COR-L47 (cell line): ENCODE measurements around the gene KHSRP.
A peak's percentile ranks its signal among the peaks of the same experiment; 100 is the strongest.
"Not testable (repeated sequence)": the region's sequence is repeated elsewhere in the genome, so short reads cannot be mapped to it uniquely, and the experiment has no call there.

Experiments
- DNase-seq: peaks from one replicate; lab custom pipeline; 2025; lab: John Stamatoyannopoulos, UW

Gene KHSRP

GRCh38 chr19:6450166-6450565, 25.6 kb upstream of the KHSRP start:
- DNase-seq, result no peak

GRCh38 chr19:6448045-6448444, 23.4 kb upstream of the KHSRP start:
- DNase-seq, result no peak

GRCh38 chr19:6446452-6446851, 21.8 kb upstream of the KHSRP start:
- no peak for DNase-seq

GRCh38 chr19:6443986-6444385, 19.4 kb upstream of the KHSRP start:
- no peak for DNase-seq

DNA sequence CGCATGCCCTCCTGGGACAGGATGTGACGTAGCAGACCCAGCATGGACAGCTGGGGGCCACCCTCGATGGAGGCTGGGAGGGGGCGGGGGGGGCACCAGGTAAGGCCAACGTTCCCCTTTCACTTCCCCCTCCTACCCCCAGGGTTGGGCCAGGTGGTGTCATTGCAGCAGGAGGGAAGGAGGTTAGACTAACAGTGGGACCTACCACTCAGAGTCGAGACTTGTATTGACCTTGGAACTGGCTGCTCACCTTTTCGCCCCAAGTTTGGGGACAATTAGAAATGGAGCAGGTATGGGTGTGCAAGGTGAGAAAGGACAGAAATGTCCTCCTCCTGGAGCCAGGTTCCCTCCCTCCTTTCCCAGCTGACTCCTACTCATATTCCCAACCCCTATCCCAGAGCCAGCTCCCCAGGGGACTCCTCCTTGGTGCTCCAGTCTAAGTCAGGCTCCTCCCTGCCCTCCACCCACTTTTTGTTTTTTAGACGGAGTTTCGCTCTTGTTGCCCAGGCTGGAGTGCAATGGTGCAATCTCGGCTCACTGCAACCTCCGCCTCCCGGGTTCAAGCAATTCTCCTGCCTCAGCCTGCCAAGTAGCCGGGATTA, 17.6 kb upstream of the KHSRP start:
- no peak for DNase-seq

DNA sequence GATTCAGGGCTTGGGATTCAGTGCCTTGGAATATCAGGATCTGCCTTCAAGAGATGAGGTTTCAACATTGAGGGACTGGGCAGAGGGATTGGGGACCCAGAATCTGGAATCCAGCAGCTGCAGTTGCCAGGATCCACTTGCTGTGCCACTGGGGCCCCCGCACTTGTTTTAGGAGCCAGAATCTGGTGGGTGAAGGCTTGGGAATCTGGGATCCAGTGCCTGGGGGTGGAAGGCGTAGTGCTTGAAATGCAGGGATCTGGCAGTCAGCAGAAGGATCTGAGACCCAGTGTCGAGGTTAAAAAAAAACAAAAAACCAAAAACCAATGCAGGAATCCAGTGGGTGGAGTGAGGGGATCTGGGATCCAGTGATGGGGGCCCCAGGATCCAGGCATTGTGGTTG, 16.3 kb upstream of the KHSRP start:
- DNase-seq, result no peak

GRCh38 chr19:6439743-6440142, 15.1 kb upstream of the KHSRP start:
- no peak for DNase-seq

DNA sequence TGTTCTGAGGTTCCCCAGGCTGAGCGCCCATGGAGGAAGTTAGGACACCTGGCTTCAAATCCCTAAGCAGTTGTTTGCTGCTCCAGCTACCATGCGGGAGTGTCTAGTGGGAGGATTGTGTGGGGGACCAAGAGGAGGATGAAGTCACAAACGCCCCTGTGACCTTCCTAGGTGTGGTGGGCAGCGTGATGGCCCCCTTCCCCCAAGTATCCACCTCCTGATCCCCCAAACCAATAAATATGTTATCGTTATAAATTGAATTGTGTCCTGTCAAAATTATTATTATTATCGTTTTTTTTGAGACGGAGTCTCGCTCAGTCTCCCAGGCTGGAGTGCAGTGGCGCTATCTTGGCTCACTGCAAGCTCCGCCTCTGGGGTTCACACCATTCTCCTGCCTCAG, 9.1 kb upstream of the KHSRP start, which contains the start of gene SLC25A41:
TSS of gene SLC25A41 (minus strand) at position 101 of the 400 bp plus-strand sequence. CDS start at position 31, 70 bp downstream.
- DNase-seq, result no peak

DNA sequence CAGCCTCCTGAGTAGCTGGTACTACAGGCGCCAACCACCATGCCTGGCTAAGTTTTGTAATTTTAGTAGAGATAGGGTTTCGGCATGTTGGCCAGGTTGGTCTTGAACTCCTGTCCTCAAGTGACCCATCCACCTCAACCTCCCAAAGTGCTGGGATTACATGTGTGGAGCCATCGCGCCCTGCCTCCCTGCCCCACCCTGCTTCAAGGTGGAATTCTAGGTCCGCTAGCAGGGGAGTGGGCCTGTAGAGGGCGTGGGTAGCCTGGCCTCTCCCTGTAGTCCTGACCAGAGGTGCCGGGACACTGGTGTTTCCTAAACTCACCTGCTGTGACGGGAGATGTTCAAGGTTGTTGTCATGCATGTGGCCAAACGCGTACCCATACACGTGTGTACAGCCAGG, 8.6 kb upstream of the KHSRP start:
- DNase-seq, result no peak

GRCh38 chr19:6431891-6432290, 7.3 kb upstream of the KHSRP start:
- DNase-seq, result no peak

GRCh38 chr19:6429419-6430221, 5.0 kb upstream of the KHSRP start:
- no peak for DNase-seq

GRCh38 chr19:6428692-6429418, 4.2 kb upstream of the KHSRP start:
- DNase-seq, result not testable (repeated sequence)

- no peak for DNase-seq
Measured at GRCh38 chr19:6427131-6427530, 2.5 kb upstream of the KHSRP start.

DNA sequence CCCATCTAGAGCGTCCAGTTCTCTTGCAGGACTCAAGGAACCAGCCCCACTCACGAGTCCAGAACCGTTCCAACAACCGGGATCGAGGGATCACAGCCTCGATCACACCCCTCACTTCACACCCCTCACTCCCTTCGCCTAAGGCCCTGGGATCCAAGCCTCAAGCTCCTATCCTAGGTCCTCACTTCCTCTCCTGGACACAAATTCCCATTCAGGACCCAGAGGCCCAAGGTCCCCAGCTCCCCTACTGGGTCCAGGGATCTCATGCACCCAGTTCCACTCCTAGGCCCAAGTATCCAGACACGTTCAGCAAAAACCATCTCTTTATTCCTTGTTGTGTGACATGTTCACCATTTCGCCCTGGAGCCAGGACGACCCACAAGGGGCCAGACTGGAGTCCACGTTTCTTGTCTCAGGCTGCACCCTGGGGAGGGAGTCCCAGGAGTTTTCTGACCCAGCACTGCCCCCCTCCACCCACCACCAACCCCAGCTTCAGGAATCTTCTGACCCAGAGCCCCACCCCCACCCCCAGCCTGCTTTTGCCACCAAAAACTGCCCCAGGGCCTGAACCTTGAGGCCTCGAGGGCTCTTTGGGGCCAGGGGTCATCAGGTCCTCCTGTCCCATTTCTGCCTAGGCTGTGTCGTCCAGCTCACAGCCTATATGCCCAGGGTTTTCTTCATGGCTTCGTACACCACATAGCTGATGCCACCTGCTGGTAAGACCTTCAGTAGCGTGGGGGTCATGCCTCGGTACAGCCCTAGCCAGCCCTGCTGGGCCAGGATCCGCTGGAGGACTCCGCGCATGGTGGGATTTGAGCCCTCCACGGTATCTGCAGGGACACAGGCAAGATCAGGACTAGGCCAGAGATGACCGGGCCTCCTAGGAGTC, 1.4 kb upstream of the KHSRP start:
- DNase-seq, result no peak

- peak; percentile 100 for DNase-seq
Measured at GRCh38 chr19:6424939-6425731, 524 bp upstream of the KHSRP start.

- DNase-seq, result no peak
Measured at GRCh38 chr19:6423499-6424194, 964 bp downstream of the KHSRP start.

- no peak for DNase-seq
Measured at GRCh38 chr19:6421075-6422014, 3.3 kb downstream of the KHSRP start.

DNA sequence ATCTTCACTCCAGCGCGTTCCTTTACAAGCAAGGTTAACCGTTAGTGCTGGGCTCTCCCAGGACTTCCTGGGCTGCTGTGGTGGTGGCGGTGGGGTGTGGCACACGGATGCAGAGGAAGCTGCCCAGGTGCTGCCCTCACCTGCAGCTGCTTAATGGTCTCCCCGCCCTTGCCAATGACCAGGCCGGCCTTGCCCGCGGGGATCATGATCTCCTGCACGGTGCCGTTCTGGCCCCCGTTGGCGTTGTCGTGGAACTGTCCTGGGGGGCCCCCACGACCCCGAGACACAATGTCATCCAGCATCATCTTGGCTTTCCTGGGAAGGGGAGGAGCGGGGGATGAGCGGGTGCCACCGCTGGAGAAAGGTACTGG, 6.1 kb downstream of the KHSRP start:
- DNase-seq, result no peak
